Frontal cortex (tissue), 4 donors: Measurements from ENCODE around the gene RALGPS1. TPM values are rescaled to one million over a fixed set of nuclear protein-coding genes. Genes with fewer than 3 reads are reported as not detected.

Source experiments
- DNase-seq, 2 donors: peaks; one replicate each; pipeline ENCODE4 v3.0.0; 2012; ENCODE audit warnings: low spot score in 2 of 2
- FAIRE-seq: peaks from 2 replicates; lab custom pipeline; 2012; peaks lifted over from hg19 to GRCh38; lab: Jason Lieb, UNC
- total RNA-seq: library from RNA; depleted of rRNA; stranded (reverse); fragments of >200 nt; gene quantifications from one replicate; pipeline ENCODE4 v1.2.3, GENCODE V29; 2014
- donor health status: control.
- donor health status: control.
- donor health status: control.

RALGPS1 gene
- total RNA-seq, 1 donor from 2014 or later, result 53.8 TPM

- FAIRE-seq, result no peak
Measured at GRCh38 chr9:127222388-127223095, 308.0 kb downstream of the RALGPS1 start.

GRCh38 chr9:127223266-127223665, 308.7 kb downstream of the RALGPS1 start:
- FAIRE-seq (no peak), DNase-seq (no peak)

More at GRCh38 chr9:127222388-127223095, 308.0 kb downstream of the RALGPS1 start:
- DNase-seq, result no peak

- FAIRE-seq (no peak), DNase-seq (no peak)
Measured at GRCh38 chr9:127223810-127224177, 309.2 kb downstream of the RALGPS1 start.

DNA sequence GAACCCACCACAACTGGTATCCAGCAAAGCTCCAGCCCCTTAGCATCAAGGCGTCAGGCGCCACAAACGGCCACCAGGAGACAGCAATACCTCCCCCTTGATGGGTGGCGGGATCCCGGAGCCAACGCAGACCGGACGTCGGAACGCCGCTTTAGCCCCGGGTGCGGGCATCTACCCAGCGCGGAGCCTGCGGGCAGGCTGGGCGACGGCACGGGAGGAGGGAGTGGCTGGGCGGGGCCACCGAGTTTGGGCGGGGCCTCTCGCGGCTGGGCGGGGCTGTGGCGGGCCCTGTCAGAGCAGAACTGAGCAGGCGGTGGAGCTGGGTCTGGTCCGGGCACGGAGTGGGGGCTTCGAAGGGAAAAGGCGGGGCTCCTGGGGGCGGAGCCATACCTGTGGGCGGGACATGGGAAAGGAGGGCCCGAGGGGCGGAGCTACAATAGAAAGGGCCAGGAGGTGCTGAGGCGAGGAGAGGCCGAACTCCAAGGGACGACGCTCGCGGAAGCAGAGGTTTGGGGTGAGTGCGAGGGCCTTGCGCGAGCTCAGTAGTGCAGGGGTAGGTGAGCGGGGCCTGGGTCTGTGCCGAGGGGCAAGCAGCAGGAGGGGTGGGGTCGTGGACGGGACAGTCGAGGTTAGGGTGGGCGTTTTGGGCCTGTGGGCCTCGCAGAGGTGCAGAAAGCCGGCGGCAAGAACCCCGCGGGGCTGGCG, 309.7 kb downstream of the RALGPS1 start:
- peak; percentile 88 to 94 for DNase-seq
- no peak for FAIRE-seq

GRCh38 chr9:127224883-127225739, 310.5 kb downstream of the RALGPS1 start:
- FAIRE-seq, result no peak

GRCh38 chr9:127225801-127226625, 311.4 kb downstream of the RALGPS1 start:
- FAIRE-seq, result no peak
- DNase-seq, result peak in 1 of 2 donors; percentile 42

More at GRCh38 chr9:127224883-127225739, 310.5 kb downstream of the RALGPS1 start:
- peak; percentile 100 for DNase-seq

DNA sequence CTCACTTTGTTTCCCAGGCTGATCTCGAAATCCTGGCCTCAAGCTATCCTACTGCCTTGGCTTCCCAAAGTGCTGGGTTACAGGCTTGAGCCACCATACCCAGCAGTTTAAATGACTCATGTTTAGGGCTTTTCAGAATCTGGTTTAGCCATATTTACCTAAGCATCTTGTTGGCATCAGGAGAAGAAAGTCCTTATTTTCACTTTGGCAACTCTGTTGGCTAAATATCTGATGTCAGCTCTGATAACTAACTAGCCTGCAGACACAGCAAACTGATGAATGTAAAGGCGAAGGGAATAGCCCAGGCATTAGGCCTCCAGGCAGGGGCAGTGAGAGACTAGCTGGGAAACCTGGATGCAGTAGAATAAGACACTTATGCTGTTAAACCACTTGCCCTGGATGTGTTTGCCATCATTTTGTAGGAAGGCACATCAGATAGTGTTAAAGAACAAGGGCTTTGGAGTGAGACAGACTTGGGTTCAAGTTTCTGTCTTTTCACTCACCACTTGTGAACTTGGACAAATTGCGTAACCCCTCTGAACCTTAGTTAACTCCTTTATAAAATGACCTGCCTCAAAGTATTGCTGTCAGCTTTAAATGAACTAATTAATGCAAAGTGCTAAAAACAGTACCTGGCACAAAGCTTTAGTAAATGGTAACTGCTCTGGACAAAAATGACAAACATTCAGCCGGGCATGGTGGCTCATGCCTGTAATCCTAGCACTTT, 315.3 kb downstream of the RALGPS1 start:
- no peak for FAIRE-seq

DNA sequence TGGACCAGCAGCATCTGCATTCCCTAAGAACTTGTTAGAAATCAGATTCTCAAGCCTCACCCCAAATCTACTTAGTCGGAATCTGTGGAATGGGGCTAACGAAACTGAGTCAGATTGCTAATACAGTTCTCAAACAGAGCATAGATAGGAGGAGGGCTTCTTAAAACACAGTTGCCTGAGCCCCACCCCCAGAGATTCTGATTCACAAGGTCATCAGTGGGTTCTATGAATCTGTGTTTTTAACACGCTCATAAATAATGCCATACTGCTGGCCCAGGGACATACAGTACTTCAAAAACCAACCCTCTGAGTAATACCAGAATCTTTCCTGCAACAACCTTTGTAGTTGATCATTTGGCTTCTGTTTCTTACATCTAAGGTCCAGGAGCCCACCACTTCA, 317.1 kb downstream of the RALGPS1 start:
- DNase-seq, result no peak

More for the DNA sequence above, 315.3 kb downstream of the RALGPS1 start:
- DNase-seq, result no peak

DNA sequence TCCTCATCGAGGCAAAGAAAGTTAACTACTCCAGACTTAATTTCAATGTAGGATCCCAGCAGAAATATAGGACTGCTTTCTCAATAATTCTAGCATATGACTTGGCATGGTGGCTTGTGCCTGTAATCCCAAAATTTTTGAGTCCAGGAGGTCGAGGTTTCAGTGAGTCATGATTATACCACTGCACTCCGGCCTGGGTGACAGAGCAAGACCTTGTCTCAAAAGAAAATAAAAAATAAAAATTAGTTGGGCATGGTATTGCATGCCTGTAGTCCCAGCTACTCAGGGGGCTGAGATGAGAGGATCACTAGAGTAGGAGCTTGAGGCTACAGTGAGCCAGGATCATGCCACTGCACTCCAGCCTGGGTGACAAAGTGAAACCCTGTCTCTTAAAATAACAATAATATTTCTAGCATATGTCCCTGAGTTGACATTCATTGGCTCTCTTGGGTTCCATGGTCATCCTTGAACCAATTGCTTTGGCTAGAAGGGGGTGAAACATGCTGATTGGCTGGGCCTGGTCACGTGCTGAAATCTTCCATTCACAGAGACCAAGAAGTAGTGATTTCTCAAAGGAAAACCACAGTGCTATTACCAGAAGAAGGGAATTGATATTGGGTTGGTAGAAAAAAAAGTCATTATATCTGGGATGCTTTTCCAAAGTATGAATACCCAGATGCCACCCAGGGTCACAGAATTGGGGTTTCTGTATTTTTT, 318.4 kb downstream of the RALGPS1 start:
- no peak for DNase-seq
- FAIRE-seq, result no peak

More for the DNA sequence above, 317.1 kb downstream of the RALGPS1 start:
- FAIRE-seq, result no peak

- FAIRE-seq (no peak), DNase-seq (no peak)
Measured at GRCh38 chr9:127233550-127233949, 319.0 kb downstream of the RALGPS1 start.

DNA sequence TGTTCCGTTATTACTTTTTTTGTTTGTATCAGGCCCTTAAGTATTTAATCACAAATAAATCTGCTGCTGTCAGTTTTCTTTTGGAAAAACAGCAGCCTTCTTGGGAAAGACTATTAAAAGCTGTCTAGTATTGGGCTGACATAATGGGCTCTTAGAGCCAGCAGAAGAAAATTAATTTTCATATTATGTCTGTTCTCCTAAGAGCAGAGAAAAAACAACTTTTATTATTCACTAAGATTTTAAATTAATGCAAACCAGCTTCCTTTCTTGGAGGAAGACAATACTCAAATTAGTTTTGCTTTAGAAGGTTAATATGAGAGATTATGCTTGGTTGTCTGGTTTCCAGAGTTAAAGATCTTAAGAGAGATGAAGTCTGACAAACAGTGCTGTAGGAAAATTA, 319.4 kb downstream of the RALGPS1 start:
- FAIRE-seq (no peak), DNase-seq (no peak)

GRCh38 chr9:127237801-127238200, 323.2 kb downstream of the RALGPS1 start:
- DNase-seq, result no peak
- FAIRE-seq, result no peak

DNA sequence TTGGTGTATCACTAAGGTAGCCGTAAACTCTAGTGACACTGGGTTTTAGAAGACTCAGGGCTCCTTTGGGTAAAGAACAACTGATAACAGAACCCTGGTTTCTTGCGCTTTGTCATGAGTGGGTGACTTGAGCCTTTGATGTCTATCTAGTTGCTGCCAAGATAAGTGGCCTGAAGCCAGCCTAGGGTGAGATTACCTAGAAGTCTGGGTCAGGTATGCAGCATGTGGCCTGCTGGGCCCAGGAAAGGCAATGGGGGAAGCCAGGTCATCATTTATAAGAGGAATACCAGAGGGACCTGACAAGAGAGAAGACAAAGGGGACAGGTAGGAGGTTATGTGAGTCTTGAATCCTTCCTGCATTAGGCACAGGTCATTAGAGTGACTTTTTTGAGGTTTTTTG, 326.8 kb downstream of the RALGPS1 start:
- DNase-seq (no peak), FAIRE-seq (no peak)

DNA sequence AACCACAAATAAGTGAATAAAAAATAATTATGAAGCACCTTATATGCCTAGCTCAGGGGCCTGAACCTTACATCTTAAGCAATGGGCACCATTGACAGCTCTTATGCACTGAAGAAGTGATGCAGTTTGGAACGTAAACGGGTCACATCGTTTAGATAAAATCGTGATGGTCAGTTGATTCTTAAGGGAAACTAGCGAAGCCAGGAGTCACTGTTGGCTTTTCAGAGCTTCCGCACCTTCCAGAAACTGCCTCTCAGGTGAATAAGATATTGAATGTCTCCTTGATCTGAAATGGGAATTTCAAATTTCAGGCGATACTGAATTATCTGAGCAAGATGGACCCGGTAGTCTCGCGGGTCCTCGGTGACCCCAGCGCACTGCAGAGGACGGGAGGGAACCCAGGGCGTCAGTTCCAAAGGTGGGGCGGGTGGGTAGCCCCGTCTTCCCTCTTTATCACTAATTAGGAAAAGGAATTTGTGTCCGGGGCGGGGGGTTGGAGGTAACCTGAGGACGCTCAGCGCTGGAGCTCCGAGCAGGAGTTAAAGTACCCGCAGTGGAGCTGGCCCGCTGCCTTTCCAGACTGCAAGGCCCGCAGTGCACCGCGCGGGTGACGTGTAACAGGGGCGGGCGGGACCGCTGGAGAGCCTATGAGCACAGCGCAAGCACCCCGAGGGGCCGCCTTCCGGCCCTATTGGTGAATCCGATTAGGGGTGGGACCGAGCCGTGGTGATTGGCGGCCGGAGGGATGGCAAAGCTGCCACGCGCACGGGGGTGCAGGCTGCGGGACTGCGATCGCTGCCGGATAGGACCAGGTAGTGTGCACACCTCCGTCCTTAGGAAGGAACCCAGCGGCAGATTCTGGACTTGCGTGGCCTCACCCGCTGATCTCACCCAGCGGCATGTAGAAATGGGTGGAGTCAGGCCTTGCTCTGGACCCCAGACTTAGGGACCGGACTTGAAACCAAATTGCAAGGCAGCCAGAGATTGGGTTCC, 330.3 kb downstream of the RALGPS1 start:
- DNase-seq, result peak; percentile 76 to 94
- no peak for FAIRE-seq

GRCh38 chr9:127245637-127246164, 331.1 kb downstream of the RALGPS1 start:
- FAIRE-seq, result no peak
- no peak for DNase-seq

GRCh38 chr9:127248241-127248640, 333.7 kb downstream of the RALGPS1 start:
- DNase-seq (no peak), FAIRE-seq (no peak)

DNA sequence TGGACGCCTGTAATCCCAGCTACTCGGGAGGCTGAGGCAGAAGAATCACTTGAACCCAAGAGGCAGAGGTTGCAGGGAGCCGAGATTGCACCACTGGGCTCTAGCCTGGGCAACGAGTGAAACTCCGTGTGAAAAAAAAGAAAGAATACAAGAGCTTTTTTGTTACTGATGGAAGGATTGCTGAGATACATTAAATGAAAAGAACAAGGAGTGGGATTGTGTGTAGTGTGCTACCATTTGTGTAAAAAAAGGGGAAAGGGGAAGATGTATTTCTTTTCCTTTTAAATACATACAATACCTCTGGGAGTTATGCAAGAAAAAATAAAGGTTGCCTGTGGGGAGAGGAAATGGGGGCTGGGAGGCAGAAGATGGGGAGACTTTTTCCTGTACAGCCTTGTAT, 335.3 kb downstream of the RALGPS1 start:
- FAIRE-seq (no peak), DNase-seq (no peak)
